HG03039 (cell line): Measurements from ENCODE around the gene MED20.

Experiments
- ATAC-seq: cut with Tn5 transposase; IDR thresholded peaks from one replicate; pipeline ENCODE4 v1.9.1; 2021; ENCODE audit warnings: mild to moderate bottlenecking, moderate library complexity; ENCODE audit not compliant: unreplicated experiment

MED20 gene

GRCh38 chr6:41858703-41859102 lies 62.2 kb downstream of the MED20 start:
- ATAC-seq, result no peak
